Right ventricle myocardium superior (tissue), 1 donor: Measurements from ENCODE around the gene CEL. TPM values are rescaled to one million over a fixed set of nuclear protein-coding genes. Genes with fewer than 3 reads are reported as not detected.

Source experiments
- ATAC-seq: fragments of 200-7000 bp; cut with Tn5 transposase; one replicate; pipeline ENCODE4 v1.9.1; 2020; ENCODE audit warnings: mild to moderate bottlenecking; ENCODE audit not compliant: poor library complexity
- DNase-seq: peaks from one replicate; pipeline ENCODE4 v3.0.0-alpha.2; 2020
- intact Hi-C: fragments of 100-400 bp; cut with DNase I; formaldehyde crosslinking; loops from one replicate; pipeline ENCODE4 v1.11.2; 2022
- total RNA-seq: library from RNA; stranded (reverse); fragmentation: NEBNext Ultra II Directional; extraction: Animal tissue kit (Norgen Biotek cat#: 25700); gene quantifications from one replicate; pipeline ENCODE4 v1.2.1, GENCODE V29; 2021
- donor health status: DM: no; HTN: yes; CAD: no; lungs with severe emphysema.

Gene CEL
- total RNA-seq, 1 donor from 2014 or later = 7.3 TPM

DNA sequence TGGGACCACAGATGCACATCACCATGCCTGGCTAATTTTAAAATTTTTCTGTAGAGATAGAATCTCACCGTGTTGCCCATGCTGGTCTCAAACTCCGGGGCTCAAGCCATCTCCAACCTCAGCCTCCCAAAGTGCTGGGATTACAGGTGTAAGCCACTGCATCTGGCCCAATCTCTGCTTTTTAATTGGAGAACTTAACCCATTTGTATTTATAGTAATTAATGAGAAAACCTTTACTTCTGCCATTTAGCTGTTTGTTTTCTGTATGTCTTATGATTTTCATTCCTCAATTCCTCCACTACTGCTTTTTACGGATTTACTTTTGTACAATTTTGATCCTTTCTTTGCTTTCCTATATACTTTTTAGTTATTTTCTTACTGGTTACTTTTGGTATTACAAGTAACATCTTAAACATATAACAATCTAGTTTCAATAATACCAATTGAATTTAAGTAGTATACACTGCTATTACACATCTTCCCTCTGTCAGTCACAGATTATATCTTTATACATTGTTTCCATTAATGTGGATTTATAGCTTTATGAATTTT, 33.1 kb downstream of the CEL start:
- intact Hi-C loops = loop anchor here (5.0 kb wide), 1 partner anchor 53 kb away; no protein-coding TSS in a partner anchor
- no peak for ATAC-seq
- no peak for DNase-seq

DNA sequence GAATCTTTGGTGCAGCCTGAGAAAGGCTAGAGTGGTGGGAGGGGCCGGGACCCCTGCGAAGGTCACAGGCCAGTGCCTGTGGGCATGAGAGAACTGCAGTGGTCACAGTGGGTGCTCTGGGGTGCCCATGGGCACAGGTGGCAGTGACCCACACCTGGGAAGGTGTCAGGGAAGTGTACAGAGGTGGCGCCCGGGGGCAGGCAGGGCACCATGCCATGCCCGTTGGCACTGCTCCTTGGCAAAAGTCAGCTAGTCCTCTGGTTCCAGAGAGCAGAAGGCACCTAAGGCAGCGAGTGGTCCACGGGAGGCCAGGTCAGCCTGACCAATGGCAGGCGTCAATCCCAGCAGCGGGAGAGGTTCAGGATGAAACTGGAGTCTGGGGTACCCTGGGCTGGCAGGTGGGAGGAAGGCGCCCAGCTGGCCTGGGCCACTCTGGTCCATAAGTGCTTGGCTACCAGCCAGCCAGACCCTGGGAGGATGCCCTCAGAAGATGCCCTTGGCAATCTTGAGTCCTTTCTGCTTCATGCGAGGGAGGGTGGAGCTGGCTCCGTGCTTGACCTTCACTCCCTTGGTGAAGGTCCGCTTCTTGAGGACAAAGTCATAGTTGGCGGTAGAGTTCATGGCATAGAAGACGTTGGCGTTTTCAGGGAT, 36.4 kb downstream of the CEL start:
- DNase-seq (no peak), ATAC-seq (peak; percentile 13)
- intact Hi-C loops = loop anchor here (5.0 kb wide), 1 partner anchor 56 kb away; no protein-coding TSS in a partner anchor

DNA sequence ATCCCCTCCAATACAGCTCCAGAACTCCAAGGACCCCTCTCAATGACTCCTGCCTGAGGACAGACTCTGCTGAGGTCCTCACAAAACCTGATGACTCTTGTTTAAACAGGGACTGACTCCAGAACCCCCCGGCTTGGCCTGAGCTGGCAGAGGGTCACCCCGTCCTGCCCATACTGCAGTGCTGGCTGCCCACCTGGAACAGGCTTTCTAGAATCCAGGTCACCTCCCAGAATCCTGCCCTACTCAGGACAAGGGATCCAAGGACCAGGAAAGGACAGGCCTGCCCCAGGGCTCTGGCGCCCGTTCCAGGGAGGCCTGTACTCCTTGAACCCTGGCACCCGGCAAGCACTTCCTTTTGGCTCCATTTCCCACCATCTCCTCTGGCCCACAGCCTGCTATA, 37.1 kb downstream of the CEL start:
- intact Hi-C loops = loop anchor here (5.0 kb wide), 1 partner anchor 57 kb away; no protein-coding TSS in a partner anchor
- no peak for ATAC-seq
- DNase-seq = no peak

DNA sequence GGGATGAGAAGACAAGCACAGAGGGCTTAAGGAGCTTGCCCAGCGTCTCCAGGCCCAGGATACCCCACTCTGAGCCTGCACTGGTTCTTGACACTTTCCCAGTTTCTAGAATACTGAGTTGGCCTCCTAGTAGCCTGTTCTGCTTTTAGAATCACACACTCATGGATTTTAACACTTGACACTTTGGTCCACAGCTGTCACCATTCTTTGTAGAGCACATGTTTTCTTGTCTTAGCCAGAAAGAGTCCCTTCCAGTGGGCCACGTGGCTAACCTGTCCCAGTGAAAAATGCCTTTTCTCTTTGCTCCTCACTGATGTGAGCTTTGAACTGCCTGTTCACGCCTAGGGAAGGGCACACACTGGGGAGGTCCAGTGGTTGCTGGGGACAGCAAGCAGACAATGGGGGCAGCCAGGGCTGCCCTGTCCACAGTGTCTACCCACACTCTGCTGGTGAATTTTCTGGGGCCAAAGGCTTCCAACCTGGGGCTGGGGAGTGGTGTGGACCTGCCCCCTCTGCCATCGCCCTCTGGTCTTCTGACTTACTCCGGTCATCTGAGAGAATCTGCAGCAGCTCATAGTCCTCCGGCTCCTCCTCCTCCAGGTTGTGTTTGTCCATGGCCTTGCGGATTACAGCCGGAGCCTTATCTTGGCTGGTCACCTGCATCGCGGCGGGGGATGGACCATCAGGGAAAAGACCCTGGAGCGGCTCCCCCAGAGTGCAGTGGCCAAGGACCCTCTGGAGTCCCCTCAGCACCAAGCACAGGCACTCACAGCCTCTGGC, 38.1 kb downstream of the CEL start:
- intact Hi-C loops = loop anchor here (5.0 kb wide), 1 partner anchor 58 kb away; no protein-coding TSS in a partner anchor
- DNase-seq = no peak
- no peak for ATAC-seq

DNA sequence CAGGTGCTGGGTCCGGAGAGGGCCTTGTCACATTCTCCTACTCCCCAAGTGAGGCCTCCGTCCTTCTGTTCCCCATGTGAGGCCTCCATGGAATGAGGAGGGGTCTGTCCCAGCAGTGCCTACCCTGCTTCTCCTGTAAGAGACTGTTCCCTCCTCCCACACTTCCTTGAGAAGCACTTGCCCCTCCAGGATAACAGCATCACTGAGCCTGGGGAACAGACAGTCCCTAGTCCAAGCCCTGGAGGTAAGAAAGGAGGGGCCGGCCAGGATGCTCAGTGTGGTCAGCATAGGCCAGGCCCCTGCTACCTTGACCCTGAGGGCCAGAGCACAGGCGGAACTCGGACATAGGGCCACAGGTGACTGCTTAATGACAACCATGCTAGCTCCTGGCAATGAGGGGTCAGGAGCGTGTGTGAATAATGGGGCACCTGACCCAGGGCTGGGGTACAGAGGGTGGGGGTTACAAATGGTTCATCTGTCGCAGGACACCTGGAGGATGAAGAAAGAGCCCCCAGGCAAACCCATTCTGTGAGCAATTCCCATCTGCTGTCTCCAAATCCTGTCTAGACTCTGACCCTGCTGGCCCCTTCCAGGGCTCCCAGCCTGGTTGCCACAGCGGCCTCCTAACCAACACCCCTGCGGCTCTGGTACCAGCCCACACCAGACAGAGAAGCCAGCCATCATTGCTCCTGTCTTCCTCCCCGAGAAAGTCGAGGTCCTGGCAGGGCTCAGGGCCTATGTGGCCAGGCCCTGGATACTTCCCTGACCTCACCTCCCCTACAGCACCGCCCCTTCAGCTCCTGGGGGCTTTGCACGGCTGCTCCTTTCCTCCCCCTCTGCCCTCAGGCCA, 39.0 kb downstream of the CEL start:
- DNase-seq (no peak), ATAC-seq (no peak)
- intact Hi-C loops = no loop called here

DNA sequence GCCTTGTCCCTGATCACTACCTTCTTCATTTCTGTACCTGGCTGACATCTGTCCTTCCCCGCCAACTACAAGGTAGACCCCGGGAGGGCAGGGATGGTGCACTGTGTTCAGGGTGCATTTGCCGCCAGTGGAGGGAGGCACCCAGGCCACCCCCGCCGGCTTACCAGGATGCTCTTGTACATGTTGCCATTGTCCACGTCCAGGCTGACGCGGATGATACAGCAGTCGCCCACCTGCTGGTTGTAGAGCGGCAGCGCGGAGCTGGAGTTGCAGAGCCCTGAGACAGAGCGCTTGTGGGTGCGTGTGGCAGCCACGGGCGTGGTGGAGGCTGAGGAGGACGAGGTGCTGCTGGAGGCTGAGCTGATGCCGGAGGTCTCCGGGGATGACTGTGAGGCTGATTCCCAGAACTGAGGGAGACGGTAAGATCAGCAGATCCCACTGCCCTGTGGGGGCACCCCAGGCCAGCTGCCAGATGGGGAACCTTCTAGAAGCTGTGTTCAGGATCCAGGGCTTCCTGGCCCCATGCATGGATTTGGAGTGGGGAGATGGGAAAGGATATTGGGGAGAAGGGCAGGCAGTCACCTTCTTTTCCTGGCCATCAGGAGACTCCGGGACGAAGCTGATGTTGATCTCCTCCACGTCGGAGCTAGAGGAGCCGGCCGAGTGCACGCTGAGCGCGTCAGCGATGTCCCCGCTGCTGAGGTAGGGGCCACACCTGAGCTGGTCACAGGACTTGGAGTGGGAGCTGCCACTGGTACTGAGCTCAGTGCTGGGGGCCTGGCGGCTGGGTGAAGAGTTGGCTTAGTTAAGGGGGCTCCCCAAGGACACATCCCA, 39.8 kb downstream of the CEL start:
- intact Hi-C loops = loop anchor here (2.0 kb wide), 1 partner anchor 43 kb away; no protein-coding TSS in a partner anchor
- no peak for ATAC-seq
- no peak for DNase-seq

DNA sequence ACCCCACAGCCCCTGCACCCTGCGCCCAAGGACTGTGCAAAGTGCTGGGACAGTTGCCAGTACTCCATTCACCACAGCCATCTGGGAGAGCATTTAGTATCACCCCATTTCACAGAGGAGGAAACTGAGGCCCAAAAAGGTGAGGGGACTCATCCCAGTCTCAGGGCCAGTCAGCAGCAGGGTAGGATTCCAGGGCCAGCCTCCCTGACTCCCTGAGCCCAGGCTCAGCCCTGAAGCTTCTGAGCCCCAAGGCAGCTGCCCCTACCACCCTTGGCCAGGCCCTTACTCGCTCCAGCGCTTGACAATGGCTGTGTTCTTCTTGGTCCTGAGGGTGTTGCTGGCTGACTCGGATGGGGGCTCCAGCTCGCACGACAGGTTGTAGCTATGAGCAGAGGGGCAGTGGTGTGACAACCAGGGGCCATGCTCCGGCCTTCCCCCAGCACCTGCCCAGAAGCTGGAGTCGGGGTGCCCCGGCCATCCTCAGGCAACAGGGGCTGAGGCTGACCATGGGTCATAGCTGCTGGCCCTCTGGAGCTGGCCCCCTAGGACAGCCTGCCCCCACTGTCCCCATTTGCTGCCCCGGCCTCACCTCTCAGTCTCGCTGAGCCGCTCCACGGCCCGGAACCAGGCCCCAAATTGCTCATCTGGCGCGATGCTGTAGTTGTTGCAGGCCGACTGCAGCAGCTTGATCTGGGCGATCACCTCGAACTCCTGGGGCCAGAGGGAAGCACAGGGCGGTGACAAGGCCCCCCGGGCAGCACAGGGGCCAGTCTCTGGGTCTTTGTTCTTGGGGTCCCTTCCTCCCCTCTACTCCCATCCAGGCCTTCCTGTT, 40.6 kb downstream of the CEL start:
- DNase-seq (no peak), ATAC-seq (no peak)
- intact Hi-C loops = loop anchor here (2.0 kb wide), 1 partner anchor 42 kb away; no protein-coding TSS in a partner anchor

DNA sequence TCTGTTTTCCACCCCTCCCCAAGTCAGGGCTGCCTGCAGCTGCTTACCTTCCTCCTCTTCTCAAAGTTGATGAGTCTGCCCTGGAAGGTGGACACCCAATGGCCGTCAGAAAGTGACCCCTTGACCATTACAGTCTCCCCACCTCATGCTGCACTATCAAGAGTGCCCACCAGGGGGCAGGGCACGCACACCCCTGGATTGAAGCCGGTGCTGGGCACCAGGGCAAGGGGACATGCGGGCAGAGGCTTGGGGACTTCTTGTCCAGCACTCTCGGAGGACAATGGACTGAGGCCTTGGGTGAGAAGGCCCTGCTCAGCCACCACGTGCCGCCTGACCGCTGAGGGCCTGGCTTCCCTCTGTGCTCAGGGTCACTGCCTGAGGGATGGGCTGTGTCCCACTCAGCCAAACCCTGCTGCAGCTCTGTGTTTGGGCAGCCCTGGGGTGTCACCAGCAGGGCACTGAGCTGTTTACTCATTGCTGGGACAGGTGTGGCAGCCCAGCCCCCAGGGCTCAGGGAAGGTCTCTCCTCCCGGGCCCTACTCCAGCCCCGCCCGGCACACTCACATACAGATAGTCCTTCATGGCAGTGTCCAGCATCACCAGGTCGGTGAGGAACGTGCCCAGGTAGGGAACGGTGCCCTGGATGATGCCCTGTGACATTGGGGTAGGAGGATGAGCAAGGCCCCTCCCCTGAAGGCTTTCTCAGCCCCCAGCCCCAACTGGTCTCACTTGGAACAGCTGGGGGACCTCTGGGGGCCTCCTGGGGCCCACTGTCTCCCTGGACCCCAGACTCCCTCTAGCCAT, 41.6 kb downstream of the CEL start:
- intact Hi-C loops = loop anchor here (2.0 kb wide), 1 partner anchor 41 kb away; no protein-coding TSS in a partner anchor
- peak; percentile 82 for DNase-seq
- peak; percentile 72 for ATAC-seq

DNA sequence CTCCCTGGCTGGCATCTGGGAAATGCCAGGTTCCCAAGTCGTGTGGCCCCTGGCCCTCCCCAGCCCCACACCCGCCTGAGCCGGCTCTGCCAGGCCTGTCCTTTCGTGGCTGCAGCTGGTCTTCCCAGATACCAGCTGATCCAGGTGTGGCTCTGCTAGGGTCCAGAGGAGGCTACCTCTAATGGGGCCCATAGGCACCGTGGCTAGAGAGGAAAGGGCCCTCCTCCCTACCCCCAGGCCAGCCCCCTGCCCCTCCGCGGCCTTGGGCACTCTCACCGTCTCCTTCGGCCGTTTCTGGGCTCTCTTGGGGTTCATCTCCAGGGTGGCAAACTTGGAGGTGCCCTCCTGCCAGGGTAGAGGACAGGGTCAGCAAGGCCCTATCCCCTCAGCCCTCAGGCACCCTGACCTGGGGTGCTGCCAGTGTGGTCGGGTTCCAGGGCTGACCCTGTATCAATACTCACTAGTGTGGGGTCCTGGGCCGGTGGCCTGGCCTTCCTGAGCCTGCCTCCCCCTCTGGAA, 42.3 kb downstream of the CEL start:
- intact Hi-C loops = loop anchor here (2.0 kb wide), 1 partner anchor 41 kb away; no protein-coding TSS in a partner anchor
- ATAC-seq (no peak), DNase-seq (peak; percentile 33)

DNA sequence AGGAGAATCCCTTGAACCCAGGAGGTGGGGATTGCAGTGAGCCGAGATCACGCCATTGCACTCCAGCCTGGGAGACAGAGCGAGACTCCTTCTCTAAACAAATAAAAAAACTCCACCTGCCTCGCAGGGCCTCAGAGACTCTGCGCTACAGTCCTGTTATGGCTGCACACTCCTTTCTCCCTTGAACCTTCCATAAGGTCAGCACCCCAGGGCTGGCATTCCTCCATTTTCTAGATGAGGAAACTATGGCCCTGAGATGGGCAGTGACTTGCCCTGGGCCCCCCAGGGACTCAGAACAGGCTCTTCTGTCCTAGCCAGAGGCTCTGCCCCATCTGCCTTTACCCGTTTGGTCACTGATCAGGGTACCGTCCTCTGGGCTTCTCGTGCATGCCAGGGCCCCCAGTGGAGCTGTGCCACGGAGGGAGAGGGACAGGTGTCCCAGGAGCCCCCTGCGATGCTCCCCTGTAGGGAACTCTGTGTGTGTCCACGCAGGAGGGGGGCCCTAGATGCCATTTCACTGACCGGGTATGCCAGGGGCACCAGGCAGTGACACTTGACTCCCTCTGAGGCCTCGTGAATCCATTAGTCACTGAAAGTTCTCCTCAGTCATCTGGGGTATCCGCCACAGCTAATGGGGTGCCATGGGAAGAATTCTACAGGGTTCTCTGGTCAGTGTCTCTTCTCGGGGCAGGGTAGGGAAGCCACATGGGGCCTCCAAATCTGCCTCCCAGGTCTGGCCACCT, 43.1 kb downstream of the CEL start:
- DNase-seq = peak; percentile 9

DNA sequence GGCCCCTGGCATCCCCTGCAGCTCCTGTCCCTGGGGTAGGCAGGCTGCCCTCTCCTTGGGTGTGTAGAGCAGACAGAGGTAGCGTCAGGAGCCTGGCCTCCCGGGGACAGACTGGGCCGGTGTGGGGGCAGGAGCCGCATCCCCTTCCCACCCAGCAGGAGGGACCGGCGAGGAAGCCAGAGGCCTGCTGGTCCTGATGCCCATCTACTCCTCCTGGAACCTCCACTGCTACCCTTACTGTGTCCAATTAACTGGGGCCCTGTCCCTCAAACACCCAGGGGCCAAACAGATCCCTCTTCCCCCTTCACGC, 43.6 kb downstream of the CEL start:
- peak; percentile 28 for DNase-seq
- intact Hi-C loops = no loop called here

More for the DNA sequence above, 43.1 kb downstream of the CEL start:
- intact Hi-C loops = no loop called here
- no peak for ATAC-seq

DNA sequence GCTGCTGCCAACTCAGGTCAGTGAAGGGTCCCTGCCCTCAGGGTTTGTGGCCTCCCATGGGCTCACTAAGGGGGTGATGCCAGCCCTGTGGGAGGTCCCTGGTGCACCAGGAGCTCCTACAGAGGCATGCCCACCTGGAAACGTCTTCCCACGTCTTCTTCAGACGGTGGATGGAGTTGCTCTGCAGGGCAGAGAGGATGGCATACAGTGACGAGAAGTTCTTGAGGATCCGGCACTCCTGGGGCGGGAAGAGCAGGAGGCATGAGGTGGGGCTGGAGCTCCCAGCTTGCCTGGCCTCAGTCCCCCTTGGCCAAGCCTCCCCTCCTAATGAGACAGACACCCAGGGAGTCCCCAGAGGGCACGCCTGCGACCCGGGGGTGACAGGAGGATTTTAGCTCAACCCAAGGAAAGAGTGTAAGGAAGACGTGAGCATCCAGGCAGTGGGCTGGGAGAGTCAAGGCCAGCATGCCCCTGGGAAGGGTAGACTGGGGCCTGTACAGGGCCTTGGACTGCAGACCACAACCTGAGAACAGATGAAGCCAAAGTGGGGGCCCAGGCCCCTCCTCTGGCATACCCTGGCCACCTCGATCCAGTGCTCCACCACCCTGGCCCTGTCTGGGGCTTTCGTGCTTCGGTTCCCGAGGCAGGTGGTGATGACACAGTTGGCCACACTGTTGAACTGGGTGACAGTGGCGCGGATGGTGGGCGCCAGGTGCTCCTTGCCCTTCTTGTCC, 44.9 kb downstream of the CEL start:
- DNase-seq = peak; percentile 23

More for the DNA sequence above, 43.6 kb downstream of the CEL start:
- ATAC-seq = no peak

DNA sequence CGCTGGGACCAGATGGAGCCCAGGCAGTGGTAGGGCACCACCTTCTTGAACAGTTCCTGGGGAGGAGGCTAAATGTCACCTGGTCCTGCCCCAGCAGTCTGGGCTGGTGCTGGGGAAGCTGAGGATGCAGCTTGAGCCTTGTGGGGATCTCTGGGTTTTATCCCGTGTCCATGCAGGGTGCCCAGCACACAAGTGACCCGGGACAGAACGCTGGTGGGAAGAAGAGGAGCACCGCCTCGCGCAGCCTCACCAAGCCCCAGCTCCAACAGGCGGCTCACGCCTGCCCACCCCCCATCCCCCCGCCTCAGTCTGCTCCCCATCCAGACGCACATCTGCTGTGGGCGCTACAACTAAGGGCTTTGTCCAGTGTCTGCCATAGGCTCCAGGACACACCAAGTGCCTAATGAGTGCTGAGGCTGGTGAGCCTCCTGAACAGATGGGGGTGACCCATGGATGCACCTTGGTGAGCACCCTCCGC, 45.5 kb downstream of the CEL start:
- intact Hi-C loops = no loop called here
- DNase-seq = peak; percentile 19
- ATAC-seq = no peak

More for the DNA sequence above, 44.9 kb downstream of the CEL start:
- ATAC-seq = no peak
- intact Hi-C loops = no loop called here

DNA sequence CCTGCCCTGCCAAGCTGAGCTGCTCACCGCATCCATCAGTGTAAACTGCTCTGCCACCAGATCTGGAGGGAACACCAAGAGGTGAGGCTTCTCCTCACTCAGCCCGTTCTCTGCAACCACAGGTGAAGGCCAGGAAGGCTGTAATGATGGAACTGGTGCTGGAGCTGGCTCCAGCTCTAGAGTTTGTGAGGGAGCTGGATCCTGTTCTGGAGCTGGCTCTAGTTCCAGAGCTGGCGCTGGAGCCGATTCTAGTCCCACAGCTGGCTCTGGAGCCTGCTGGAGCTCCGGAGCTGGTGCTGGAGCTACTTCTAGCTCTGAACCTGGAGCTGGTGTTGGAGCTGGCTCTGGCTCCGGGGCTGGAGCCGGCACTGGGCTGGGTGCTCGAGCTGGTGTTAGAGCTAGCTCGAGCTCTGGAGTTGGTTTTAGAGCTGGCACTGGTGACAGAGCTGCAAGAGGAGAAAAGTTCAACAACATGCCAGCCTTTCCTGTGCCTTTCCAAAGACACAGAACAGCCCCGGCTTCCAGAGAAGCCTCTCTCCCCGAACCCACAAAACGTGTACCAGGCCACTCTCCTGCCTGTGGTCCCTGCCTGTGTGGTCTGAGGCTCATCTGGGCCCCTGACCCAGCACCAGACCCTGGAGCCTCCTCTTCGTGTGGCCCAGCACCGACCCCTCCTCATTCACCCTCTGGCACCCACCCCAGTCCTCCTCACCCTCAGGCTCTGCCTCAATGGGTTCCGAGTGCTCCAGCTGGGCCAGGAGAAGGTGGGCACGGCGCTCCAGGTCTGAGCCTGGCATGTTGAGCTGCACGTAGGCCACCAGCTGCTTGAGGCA, 46.4 kb downstream of the CEL start:
- ATAC-seq = no peak
- DNase-seq = peak; percentile 27
- intact Hi-C loops = no loop called here
